IPS-18c (cell line): ENCODE data around the gene EXOC1.
A peak's percentile ranks its signal among the peaks of the same experiment; 100 is the strongest.
"Not testable (repeated sequence)": the region's sequence is repeated elsewhere in the genome, so short reads cannot be mapped to it uniquely, and the experiment has no call there.

Source experiments
- H3K4me3 ChIP-seq: 2 replicates; pipeline ENCODE4 v1.7.0; 2013; ENCODE audit warnings: low read depth, mild to moderate bottlenecking, low read length, moderate library complexity; ENCODE audit not compliant: insufficient read depth
- H3K9me3 ChIP-seq: one replicate; pipeline ENCODE4 v1.6.1; 2013; ENCODE audit warnings: mild to moderate bottlenecking, low read length, moderate library complexity; ENCODE audit not compliant: control insufficient read depth, insufficient read depth

The EXOC1 gene

GRCh38 chr4:55931043-55931442 is 77.6 kb downstream of the EXOC1 start:
- H3K4me3 ChIP-seq: no peak overlapping the region

GRCh38 chr4:55931833-55932232 is 78.4 kb downstream of the EXOC1 start:
- no peak overlapping the region for H3K4me3 ChIP-seq
- H3K9me3 ChIP-seq: no peaks in the 10 kb centered on the region

More at GRCh38 chr4:55931043-55931442, 77.6 kb downstream of the EXOC1 start:
- H3K9me3 ChIP-seq: no peaks in the 10 kb centered on the region

- no peaks in the 10 kb centered on the region for H3K9me3 ChIP-seq
Measured at GRCh38 chr4:55932511-55932910, 79.1 kb downstream of the EXOC1 start.

DNA sequence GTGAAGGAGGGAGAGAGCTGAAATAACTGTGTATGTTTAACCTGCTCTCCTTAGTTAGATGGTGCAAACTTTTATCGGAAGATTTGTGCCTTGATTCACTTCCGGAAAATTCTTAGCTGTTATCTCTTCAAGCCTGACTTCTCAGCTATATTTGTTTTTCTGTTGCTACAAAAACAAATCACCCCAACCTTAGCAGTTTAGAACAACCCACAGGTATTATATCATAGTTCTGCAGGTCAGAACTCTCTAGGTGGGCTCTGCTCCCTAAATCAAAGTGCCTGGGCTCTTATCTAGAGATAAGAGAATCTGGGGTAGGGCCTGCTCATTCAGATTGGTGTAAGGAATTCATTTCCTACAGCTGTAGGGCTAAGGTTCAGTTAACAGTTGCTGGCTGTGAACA is 80.2 kb downstream of the EXOC1 start:
- Histone ChIP-seq H3K4me3 (no peak overlapping the region), H3K9me3 (no peaks in the 10 kb centered on the region)

More at GRCh38 chr4:55932511-55932910, 79.1 kb downstream of the EXOC1 start:
- no peak overlapping the region for H3K4me3 ChIP-seq

GRCh38 chr4:55935907-55936306 is 82.5 kb downstream of the EXOC1 start:
- H3K4me3 ChIP-seq, H3K9me3 ChIP-seq: not testable (repeated sequence)

DNA sequence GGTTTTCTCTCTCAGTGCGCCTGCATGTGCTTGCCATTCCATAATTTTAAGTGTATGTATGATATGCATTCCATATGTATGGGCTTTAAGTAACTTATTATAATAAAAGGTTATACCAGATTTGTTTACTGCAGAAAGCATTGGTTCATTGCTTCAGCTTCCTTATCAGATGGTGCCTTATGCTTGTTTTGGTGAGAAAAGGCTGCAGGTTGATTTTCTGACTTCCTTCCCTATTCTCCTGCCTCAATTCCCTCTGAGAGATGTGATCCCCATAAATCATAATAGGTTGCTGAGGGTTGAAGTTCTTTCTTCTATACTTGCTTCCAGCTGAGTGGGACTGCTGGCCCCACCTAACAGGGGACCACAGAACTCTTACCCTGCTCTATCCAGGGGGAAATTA is 85.0 kb downstream of the EXOC1 start:
- Histone ChIP-seq H3K9me3 (no peaks in the 10 kb centered on the region), H3K4me3 (no peak overlapping the region)

DNA sequence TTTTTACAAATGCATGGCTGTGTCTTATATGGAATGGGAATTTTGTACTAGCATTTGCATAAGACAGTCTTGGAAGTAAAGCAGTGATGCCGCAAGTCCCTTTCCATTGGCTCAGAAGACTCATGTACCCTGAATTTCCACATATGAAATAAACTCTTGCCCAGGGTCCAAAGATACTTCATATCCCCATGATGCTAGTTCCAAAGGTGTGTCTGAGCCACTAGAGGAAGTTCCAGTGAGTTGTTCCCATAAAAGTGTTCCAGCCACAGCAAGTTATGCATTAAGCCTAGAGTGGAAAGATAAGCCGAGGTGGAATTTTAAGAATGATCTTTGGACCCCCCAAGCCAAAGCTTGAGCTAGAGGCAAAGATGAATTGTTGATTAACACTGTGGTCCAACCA is 86.0 kb downstream of the EXOC1 start:
- H3K9me3 ChIP-seq: no peaks in the 10 kb centered on the region

GRCh38 chr4:55941881-55942396 is 88.5 kb downstream of the EXOC1 start:
- Histone ChIP-seq H3K4me3 (no peak overlapping the region), H3K9me3 (no peaks in the 10 kb centered on the region)

More for the DNA sequence above, 86.0 kb downstream of the EXOC1 start:
- no peak overlapping the region for H3K4me3 ChIP-seq

GRCh38 chr4:55947254-55947882 is 93.9 kb downstream of the EXOC1 start:
- no peak overlapping the region for H3K4me3 ChIP-seq
- no peaks in the 10 kb centered on the region for H3K9me3 ChIP-seq

DNA sequence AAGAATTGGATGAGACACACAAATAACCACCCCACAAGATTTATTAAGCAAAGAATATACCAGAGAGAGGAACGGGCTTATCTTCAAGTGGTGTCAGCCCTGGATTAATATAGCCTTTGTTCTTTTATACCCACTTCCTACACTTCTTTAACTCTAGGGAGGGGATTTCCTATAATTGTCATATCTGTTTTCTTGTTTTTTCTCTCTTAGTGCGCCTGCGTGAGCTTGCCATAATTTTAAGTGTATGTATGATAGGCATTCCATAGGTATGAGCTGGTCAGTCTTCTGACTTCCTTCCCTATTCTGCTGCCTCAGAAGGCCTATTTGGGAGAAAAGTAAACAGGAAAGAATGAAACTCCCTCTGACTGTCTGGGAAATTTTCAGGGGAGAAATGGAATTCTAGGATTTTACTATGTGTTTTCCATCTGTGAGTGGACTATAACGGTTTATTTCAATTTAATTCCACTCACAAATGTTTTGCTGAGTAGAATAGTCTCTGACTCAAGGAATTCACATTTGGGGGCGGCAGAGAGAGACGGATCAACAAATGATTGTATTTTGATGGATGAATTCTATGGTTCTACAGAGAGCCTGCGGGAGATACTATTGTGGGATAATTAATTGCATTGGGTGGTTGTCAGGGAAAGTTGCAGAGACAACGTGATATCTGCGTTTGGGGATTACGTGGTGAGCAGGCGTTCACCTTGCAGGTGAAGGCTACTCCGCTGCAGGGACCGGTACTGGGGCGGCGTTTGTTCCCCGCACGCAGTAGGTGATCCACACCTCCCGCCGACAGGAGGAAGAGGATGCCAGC is 94.7 kb downstream of the EXOC1 start:
- H3K4me3 ChIP-seq: peak overlapping the region; percentile 83; the same call in 1 of the 2 replicates
- H3K9me3 ChIP-seq: no peaks in the 10 kb centered on the region

GRCh38 chr4:55948726-55949481 is 95.5 kb downstream of the EXOC1 start, which contains the start of gene CEP135:
CEP135 (plus strand) TSS chr4:55948945; CDS start chr4:55952131, 3,186 bp downstream.
- H3K9me3 ChIP-seq: no peaks in the 10 kb centered on the region
- H3K4me3 ChIP-seq: peak within 1 kb of the TSS; percentile 83

GRCh38 chr4:55949482-55949802 is 96.0 kb downstream of the EXOC1 start:
- Histone ChIP-seq H3K4me3 (peak overlapping the region; percentile 83), H3K9me3 (no peaks in the 10 kb centered on the region)

GRCh38 chr4:55951191-55951922 is 97.9 kb downstream of the EXOC1 start:
- Histone ChIP-seq H3K9me3 (no peaks in the 10 kb centered on the region), H3K4me3 (no peak overlapping the region)
